A549 treated with CORT108297 at 1 μM for 4 hours (cell line): Measurements from ENCODE around the gene MTMR6. TPM values are rescaled to one million over a fixed set of nuclear protein-coding genes. Genes with fewer than 3 reads are reported as not detected.

Experiments used
- total RNA-seq: library from RNA; stranded (reverse); fragments of 200-300 nt; extraction: Qiagen RNA extraction; gene quantifications from 5 replicates; pipeline ENCODE4 v1.2.3, GENCODE V29; 2022

MTMR6 gene
- total RNA-seq: 8.1 to 10.9 TPM (median 8.9 TPM) in 5 replicates

GRCh38 chr13:25286969-25287961 is at the start of gene MTMR6:
Gene MTMR6 (minus strand): TSS chr13:25287488. CDS start chr13:25287247, 241 bp downstream.

GRCh38 chr13:25301347-25302113 is 14.2 kb upstream of the MTMR6 start, which contains the start of gene NUP58:
Gene NUP58 (plus strand): TSS chr13:25301625. CDS start chr13:25301774, 149 bp downstream.

Other genes starting within 250 kb of the MTMR6 start
- gene PABPC3, start 191.4 kb downstream of the MTMR6 start, total RNA-seq: 0.10 to 0.17 TPM (median 0.14 TPM) in 5 replicates
- not detected in 5 replicates for gene AMER2, start 115.2 kb downstream of the MTMR6 start, total RNA-seq
- 17.8 to 21.6 TPM (median 20.3 TPM) in 5 replicates for gene NUP58, start 14.1 kb upstream of the MTMR6 start, total RNA-seq
- not detected in 5 replicates for gene ATP8A2, start 84.5 kb upstream of the MTMR6 start, total RNA-seq